ENCODE results near the gene ZNF195.

DNA sequence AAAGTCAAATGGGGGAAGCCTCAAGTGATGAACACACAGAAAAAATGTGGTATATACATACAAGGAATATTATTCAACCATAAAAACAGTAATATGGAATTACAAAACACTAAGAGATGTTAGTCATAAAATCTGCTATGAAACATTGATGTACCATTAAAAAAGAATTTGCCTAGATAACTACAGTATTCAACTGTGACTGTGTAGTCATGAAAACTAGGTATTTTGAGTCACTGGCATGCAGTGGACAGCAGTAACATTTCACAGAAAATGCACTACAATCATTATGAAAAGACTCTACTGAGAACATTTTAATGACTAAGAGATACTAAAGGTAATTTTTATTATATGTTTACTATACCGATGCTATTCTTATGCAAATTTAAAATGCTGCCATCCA lies 11.7 kb downstream of the ZNF195 start:
- TF ChIP-seq CTCF (IDR thresholded peaks at IDR 0.05; ENCODE audit: low read length) (no peak), EZH2 (optimal IDR thresholded peaks at IDR 0.05; ENCODE audit: low read depth, low read length) (no peak)
